GM18519 (cell line): ENCODE data around the gene SHPK.
"Not testable (repeated sequence)": the region's sequence is repeated elsewhere in the genome, so short reads cannot be mapped to it uniquely, and the experiment has no call there.

Experiments
- ATAC-seq: cut with Tn5 transposase; IDR thresholded peaks from one replicate; pipeline ENCODE4 v1.9.1; 2021; ENCODE audit warnings: mild to moderate bottlenecking, moderate library complexity; ENCODE audit not compliant: unreplicated experiment, low FRiP score

SHPK gene

DNA sequence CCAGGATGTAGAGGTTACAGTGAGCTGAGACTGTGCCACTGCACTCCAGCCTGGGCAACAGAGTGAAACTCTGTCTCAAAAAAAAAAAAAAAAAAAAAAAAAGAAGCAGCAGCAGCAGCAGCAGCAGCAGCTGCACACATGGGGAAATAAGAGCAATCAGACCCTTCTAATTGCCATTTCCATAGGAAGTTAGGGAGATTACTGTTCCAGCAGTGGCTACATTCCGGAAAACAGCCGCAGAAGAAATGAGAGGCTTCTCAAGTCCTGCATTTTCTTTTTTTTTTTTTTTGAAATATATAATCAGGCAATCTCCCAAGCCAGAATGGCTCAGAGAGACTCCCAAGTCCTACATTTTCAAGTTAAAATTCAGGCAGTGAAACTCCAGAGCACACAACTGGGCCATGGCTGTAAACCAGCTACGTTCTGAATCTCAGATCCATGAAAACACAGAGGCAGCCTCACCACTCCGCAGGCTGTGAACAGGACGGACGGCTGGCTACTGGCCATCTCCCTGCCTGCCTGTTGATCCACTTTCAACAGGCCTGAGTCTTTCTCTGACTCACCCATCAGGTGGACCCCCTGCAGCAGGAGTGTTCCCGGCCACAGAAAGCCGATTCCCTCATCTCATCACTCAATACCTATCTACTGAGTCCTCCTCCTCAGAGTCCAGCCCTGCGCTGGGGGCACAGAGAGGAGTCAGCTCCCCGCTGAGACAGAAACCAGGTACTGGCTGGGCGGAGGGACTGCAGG lies 41.8 kb downstream of the SHPK start:
- ATAC-seq: no peak

- no peak for ATAC-seq
Observed at GRCh38 chr17:3593384-3593783, 42.7 kb downstream of the SHPK start.

- no peak for ATAC-seq
Observed at GRCh38 chr17:3592216-3592860, 43.7 kb downstream of the SHPK start.

- no peak for ATAC-seq
Observed at GRCh38 chr17:3590768-3591167, 45.3 kb downstream of the SHPK start.

- no peak for ATAC-seq
Observed at GRCh38 chr17:3590231-3590630, 45.8 kb downstream of the SHPK start.

DNA sequence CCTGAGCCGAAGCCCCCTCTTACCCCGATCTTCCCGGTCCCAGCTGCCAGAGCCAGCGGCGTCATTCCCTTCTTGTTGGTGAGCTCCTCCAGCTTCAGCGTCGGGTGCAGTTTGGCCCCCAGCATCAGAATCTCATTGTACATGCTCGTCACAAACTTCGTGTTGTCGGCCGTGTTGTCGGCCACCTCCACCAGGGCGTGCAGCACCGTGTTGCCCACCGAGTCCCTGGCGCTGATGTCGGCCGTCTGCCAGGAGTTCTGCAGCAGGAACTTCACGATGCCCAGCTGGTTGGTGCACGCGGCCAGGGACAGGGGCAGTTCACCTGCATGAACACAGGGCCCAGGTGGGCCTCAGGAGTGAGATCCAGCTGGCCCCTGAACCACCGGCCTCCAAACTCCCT lies 46.3 kb downstream of the SHPK start:
- ATAC-seq: no peak

- no peak for ATAC-seq
Observed at GRCh38 chr17:3585826-3586225, 50.2 kb downstream of the SHPK start.

GRCh38 chr17:3583456-3583855 lies 52.6 kb downstream of the SHPK start:
- ATAC-seq: no peak

- ATAC-seq: no peak
Observed at GRCh38 chr17:3582915-3583314, 53.1 kb downstream of the SHPK start.

DNA sequence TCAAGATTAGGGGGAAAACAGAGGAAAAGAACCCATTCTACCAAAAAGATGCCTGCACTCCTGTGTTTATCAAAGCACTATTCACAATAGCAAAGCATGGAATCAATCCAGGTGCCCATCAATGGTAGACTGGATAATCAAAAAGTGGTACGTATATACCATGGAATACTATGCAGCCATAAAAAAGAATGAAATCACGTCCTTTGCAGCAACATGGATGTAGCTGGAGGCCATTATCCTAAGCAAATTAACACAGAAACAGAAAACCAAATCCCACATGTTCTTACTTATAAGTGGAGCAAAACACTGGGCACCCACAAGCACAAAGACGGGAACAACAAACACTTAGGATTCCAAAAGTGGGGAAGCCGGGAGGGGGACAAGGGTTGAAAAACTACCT lies 57.4 kb downstream of the SHPK start:
- ATAC-seq: not testable (repeated sequence)

GRCh38 chr17:3576970-3577369 lies 59.1 kb downstream of the SHPK start:
- no peak for ATAC-seq

DNA sequence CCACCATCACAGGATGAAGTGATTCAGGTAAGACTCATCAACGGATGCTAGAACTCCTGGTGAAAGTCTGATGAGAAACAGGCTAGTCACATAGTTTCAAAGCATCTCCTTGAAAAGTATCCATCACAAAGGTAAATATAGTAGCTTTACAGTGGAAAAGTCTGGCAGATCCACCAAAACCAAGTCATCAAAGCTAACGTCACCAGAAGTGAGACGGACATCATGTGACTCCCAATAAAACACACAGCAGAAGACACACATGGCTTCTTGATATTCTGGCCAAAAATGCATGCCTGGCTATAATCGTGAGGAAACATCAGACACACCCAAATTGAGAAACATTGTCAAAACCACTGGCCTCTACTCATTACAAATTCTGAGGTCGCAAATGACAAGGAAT lies 60.5 kb downstream of the SHPK start:
- no peak for ATAC-seq

DNA sequence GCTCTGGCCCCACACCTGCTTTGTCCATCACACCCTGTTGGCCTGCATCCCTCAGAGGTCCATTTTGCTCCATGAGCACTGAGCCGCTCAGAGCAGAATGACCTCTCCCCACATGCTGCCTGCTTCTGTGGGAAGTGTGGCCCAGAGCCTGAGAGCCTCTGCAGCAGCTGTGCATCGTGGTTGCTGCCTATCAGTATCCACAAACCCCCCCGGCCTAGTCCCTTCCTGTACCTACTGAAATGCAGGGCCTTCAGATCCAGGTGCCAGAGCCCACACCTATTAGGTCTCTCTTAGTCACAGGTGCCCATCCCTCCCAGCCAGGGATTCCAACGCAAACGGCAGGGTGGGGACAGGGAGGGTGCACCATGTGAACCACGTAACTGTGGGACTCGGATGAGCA lies 61.8 kb downstream of the SHPK start:
- ATAC-seq: no peak

- ATAC-seq: no peak
Observed at GRCh38 chr17:3573246-3574100, 62.6 kb downstream of the SHPK start.

DNA sequence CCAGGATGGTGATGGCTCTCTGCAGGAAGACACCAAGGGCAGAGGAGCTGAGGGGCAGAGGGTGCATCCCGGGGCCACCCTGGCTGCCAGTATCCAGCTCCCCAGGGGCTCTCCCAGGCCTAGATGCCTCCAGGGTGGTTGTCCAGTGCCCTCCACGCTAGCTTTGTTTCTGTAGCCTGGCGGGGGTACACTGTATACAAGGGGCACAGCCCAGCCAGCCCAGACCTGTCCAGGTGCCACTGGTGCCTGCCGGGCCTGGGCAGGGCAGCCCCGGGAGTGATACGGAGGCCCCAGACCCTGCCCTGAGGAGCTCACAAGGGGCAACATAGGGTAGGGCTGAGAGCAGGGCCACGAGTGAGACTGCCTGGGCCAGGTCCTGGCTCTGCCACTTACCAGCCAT lies 63.8 kb downstream of the SHPK start:
- ATAC-seq: no peak

DNA sequence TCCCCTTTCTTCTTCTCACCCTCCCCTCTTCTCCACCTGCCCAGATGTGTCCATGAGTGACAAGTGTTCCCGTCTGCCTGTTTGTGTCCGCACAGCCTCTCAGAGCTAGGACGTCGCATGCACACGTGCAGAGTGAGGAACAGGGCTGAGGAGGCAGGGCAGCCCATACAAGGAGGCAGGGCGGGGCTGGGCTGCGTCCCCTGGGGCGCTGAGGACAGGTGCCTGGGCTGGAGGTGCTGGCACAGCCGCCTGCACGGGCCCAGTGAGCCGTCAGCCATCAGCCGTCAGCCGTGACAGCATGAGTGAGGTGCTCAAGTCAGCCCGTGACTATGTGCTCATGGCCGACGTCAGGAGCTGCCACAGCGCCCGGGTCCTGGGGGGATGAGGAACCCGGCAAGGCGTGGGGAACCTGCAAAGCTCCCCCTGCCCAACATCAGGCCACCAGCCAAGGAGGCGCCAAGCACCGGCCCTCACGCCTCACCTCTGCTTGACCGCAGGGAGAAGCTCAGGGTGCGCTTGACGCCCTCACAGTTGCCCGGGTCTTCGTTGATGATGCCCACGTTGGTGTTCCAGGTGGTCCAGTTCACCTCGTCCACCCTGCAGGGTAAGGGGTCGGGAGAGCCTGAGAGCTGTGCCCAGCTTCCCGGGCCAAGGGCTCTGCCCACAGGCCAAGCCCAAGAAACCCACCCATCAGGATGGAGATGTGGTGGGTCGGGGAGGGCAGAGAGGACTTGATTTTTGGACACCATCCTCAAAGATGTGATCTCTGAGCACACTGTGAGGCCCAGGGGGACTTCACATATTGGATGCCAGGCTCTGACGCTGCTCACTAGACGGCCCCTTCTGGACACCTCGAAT lies 64.8 kb downstream of the SHPK start:
- no peak for ATAC-seq

- no peak for ATAC-seq
Observed at GRCh38 chr17:3569534-3570137, 66.4 kb downstream of the SHPK start.

- ATAC-seq: no peak
Observed at GRCh38 chr17:3566551-3566950, 69.5 kb downstream of the SHPK start.

DNA sequence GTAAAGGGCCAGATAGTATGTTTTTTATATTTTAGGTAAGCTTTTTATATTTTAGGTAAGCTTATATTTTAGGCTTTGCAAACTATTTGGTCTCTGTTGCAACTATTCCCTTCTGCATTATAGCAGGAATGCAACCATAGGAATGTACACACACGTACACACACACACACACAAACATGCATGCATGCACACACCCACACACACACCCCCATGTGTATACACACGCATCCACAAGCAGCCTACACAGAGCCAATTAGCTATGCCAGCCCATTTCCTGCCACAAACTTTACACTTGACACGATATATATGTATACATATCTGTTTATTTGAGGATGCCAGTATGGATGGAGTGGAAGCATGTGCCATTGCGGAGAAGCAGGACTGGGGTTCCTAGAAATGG lies 70.9 kb downstream of the SHPK start:
- no peak for ATAC-seq

DNA sequence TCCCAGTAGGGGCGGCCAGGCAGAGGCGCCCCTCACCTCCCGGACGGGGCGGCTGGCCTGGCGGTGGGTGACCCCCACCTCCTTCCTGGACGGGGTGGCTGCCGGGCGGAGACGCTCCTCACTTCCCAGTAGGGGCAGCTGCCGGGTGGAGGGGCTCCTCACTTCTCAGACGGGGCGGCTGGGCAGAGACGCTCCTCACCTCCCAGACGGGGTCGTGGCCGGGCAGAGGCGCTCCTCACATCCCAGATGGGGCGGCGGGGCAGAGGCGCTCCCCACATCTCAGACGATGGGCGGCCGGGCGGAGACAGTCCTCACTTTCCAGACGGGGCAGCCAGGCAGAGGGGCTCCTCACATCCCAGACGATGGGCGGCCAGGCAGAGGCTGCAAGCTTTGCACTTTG lies 71.8 kb downstream of the SHPK start:
- not testable (repeated sequence) for ATAC-seq
